Heart left ventricle (tissue), 13 donors: Measurements from ENCODE around the gene MN1.

Experiments used
- CTCF ChIP-seq, 12 donors: fragments of 200-600 bp; sonication (generic) in 4 of 12; IDR thresholded peaks; one replicate each; pipeline versions ENCODE4 v1.5.0 to v1.8.0; 2018 to 2022; ENCODE audit warnings: antibody characterized with exemption in 12 of 12, mild to moderate bottlenecking in 5 of 12
- POLR2A ChIP-seq, 2 donors: fragments of 450-650 bp; IDR thresholded peaks; one replicate each; pipeline ENCODE4 v1.6.1; 2017; ENCODE audit warnings: antibody characterized with exemption in 2 of 2, mild to moderate bottlenecking in 2 of 2, moderate library complexity in 2 of 2
- donor health status: ischemic (EF 13 %, LVEDD 7.1; RV severe dilation, severe dysfunction).
- donor health status: DM: no; HTN: yes; CAD: no.
- donor health status: DM: no; HTN: no; CAD: no.
- donor health status: ischemic (EF 25% LVEDD 6.9; RV normal size, moderate dysfunction).
- donor health status: ischemic (EF 25% LVEDD 5.7; RV mildly dilated, moderate dysfunction).
- donor health status: ischemic (EF 35%, LVEDD 5.7; RV mildly dilated, moderate dysfunction).
- donor health status: nonischemic (EF 11% LVEDD 7.7; RV severe dilation, severe dysfunction).
- donor health status: DM: yes; HTN: yes; CAD: no.
- donor health status: PGD.
- donor health status: ischemic (EF 29% LVEDD 5.4; RV normal size, mild dysfunction).
- donor health status: nonischemic (EF 23%, LVEDD 6.1; RV moderate dilation, normal function).

- TF ChIP-seq CTCF (IDR thresholded peaks at IDR 0.05) (no peak), POLR2A (IDR thresholded peaks at IDR 0.05) (no peak)
These were observed 21.7 kb upstream of the MN1 start for GRCh38 chr22:27823221-27823620.
